ENCODE data around the gene MAP1S.
"Not testable (repeated sequence)": the region's sequence is repeated elsewhere in the genome, so short reads cannot be mapped to it uniquely, and the experiment has no call there.

The MAP1S gene

DNA sequence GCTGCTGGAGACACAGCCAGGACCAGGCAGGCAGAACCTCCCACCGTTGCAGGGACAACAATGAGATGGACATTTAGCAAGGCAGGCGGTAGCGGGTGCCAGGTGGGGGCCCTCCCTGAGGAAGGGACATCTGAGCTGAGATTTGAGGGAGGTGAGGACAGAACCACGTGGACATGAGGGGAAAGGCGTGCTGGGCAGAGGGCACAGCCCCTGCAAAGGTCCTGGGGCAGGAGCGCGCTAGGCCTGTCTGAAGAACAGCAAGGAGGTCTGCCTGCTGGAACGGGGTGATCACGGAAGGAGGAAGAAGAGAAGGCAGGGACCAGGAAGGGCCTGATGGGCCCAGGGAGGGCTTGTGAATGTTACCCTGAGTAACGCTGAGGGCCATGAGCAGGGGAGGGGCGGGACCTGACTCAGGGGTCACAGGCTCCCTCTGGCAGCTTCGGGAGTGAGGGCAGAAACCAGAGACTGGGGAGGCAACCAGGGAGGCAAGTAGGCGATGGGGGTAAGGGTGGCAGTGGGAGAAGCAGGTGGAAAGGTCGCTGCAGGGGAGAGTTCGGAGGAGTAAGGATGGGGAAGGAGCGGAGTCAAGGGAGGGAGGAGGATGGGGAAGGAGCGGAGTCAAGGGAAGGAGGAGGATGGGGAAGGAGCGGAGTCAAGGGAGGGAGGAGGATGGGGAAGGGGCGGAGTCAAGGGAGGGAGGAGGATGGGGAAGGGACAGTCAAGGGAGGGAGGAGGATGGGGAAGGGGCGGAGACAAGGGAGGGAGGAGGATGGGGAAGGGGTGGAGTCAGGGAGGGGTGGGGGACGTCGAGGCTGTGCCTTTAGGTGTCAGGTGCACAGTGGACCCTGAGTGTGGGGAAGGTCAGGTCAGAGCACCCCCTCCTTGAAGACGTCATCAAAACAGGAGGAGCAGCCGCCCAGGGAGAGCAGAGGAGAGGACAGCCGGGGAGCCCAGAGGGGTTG, 60.0 kb downstream of the MAP1S start:
- peak; percentile 87 for DNase-seq (ENCODE audit: low read depth, low spot score)

DNA sequence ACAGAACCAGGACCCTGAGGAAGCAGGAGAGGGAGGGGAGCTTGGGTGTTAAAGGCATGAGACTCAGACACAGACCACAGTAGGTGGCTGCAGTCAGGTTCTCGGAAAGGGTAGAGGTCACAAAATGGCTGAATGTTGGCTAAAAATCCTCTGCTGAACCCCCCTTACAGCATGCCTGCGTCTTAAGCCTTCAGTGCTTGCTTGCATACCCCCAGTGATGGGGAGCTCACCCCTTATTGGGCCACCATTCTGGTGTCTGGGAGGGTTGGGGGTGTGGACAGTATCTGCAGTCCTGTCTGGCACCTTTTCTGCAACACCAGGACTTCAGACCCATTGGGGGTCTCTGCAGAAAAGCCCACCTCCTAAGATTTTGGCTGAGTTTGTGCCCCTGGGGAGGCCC, 61.5 kb downstream of the MAP1S start:
- no peaks in the 10 kb centered on the region for H3K9me3 ChIP-seq (ENCODE audit: insufficient read depth, low read length)
- no peak overlapping the region for H3K9ac ChIP-seq (ENCODE audit: insufficient read length, low read depth)
- H3K27me3 ChIP-seq (ENCODE audit: insufficient read depth, insufficient read length), result no peaks in the 10 kb centered on the region
- no peak for DNase-seq (ENCODE audit: low read depth, low spot score)
- no peak overlapping the region for H3K4me3 ChIP-seq (ENCODE audit: insufficient read length, low read depth)
- peaks cover 16% of the 10 kb centered on the region for H3K36me3 ChIP-seq (ENCODE audit: insufficient read depth, insufficient read length, low read length)
- H3K4me1 ChIP-seq (ENCODE audit: insufficient read depth, insufficient read length), result peaks cover 24% of the 10 kb centered on the region
- TF ChIP-seq ZNF274 (IDR thresholded peaks at IDR 0.05; ENCODE audit: low read depth, low read length) (no peak), YY1 (IDR thresholded peaks at IDR 0.05; ENCODE audit: insufficient read depth, insufficient read length) (no peak), SUZ12 (IDR thresholded peaks at IDR 0.05; ENCODE audit: extremely low read depth, insufficient read depth, insufficient read length) (no peak)

More for the DNA sequence above, 60.0 kb downstream of the MAP1S start:
- H3K36me3 ChIP-seq (ENCODE audit: insufficient read depth, insufficient read length, low read length), result peaks cover 11% of the 10 kb centered on the region
- peak overlapping the region; percentile 71 for H3K9ac ChIP-seq (ENCODE audit: insufficient read length, low read depth)
- peaks cover 23% of the 10 kb centered on the region for H3K4me1 ChIP-seq (ENCODE audit: insufficient read depth, insufficient read length)
- TF ChIP-seq YY1 (IDR thresholded peaks at IDR 0.05; ENCODE audit: insufficient read depth, insufficient read length), result no peak
- no peak for TF ChIP-seq ZNF274 (IDR thresholded peaks at IDR 0.05; ENCODE audit: low read depth, low read length)
- TF ChIP-seq SUZ12 (IDR thresholded peaks at IDR 0.05; ENCODE audit: extremely low read depth, insufficient read depth, insufficient read length), result no peak
- peak overlapping the region; percentile 75 for H3K4me3 ChIP-seq (ENCODE audit: insufficient read length, low read depth)
- H3K9me3 ChIP-seq (ENCODE audit: insufficient read depth, low read length), result no peaks in the 10 kb centered on the region
- no peaks in the 10 kb centered on the region for H3K27me3 ChIP-seq (ENCODE audit: insufficient read depth, insufficient read length)

DNA sequence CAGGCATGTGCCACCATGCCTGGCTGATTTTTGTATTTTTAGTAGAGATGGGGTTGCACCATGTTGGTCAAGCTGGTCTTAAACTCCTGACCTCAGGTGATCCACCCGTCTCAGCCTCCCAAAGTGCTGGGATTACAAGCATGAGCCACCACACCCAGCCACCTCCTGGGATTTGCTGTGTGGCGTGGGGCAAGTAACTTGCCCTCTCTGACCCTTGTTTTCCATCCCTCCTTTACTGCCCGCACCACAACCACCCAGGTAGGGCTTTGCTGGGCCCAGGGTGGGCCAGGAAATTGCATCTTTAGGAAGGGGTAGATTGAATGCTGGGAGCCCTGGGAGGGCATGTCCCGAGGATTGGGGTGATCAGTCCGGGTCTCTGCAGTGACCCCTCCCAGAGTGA, 64.4 kb downstream of the MAP1S start:
- H3K36me3 ChIP-seq (ENCODE audit: insufficient read depth, insufficient read length, low read length), result peaks cover 21% of the 10 kb centered on the region
- not testable (repeated sequence) for DNase-seq (ENCODE audit: low read depth, low spot score); H3K4me3 ChIP-seq (ENCODE audit: insufficient read length, low read depth); H3K9ac ChIP-seq (ENCODE audit: insufficient read length, low read depth); H3K27me3 ChIP-seq (ENCODE audit: insufficient read depth, insufficient read length); H3K9me3 ChIP-seq (ENCODE audit: insufficient read depth, low read length)
- peaks cover 21% of the 10 kb centered on the region for H3K4me1 ChIP-seq (ENCODE audit: insufficient read depth, insufficient read length)
